K562 (cell line): ENCODE data around the gene DIP2B. TPM values are rescaled to one million over a fixed set of nuclear protein-coding genes. Genes with fewer than 3 reads are reported as not detected.

Source experiments
- ARID1B ChIP-seq: fragments of 450-650 bp; IDR thresholded peaks from 2 replicates; pipeline ENCODE4 v1.6.1; 2016; ENCODE audit warnings: antibody characterized with exemption, mild to moderate bottlenecking, inconsistent platforms
- CSDE1 ChIP-seq, 2 experiments: fragments of 450-650 bp; IDR thresholded peaks; 2 replicates each; pipeline ENCODE4 v1.6.1; 2016; ENCODE audit warnings: mild to moderate bottlenecking in 1 of 2
- KDM4B ChIP-seq, 2 experiments: fragments of 450-650 bp in 1 of 2; sonication (generic) in 1 of 2; IDR thresholded peaks; 2 replicates each; pipeline ENCODE4 v1.6.1; 2016 to 2017; ENCODE audit warnings: borderline replicate concordance in 2 of 2, antibody characterized with exemption in 1 of 2, low read depth in 1 of 2, mild to moderate bottlenecking in 1 of 2
- MTA3 ChIP-seq: fragments of 450-650 bp; formaldehyde crosslinking; IDR thresholded peaks from 2 replicates; pipeline ENCODE4 v1.6.1; 2017; ENCODE audit warnings: mild to moderate bottlenecking, borderline replicate concordance
- RFX5 ChIP-seq: IDR thresholded peaks from 2 replicates; pipeline ENCODE4 v1.6.1; 2011; ENCODE audit warnings: low read depth, mild to moderate bottlenecking, improper control_type of control experiment, low read length
- SP1 ChIP-seq: sonication (generic); formaldehyde crosslinking; IDR thresholded peaks from 2 replicates; pipeline ENCODE4 v1.8.1; 2022; ENCODE audit warnings: mild to moderate bottlenecking, missing genetic modification reagents
- TARDBP ChIP-seq: fragments of 450-650 bp; IDR thresholded peaks from 2 replicates; pipeline ENCODE4 v1.6.1; 2016
- ZFX ChIP-seq: sonication (generic); formaldehyde crosslinking; IDR thresholded peaks from 2 replicates; pipeline ENCODE4 v1.8.0; 2022; ENCODE audit warnings: mild to moderate bottlenecking, missing genetic modification reagents, moderate library complexity
- ZNF408 ChIP-seq: fragments of 250-450 bp; sonication (Bioruptor Pico); IDR thresholded peaks from 2 replicates; pipeline ENCODE4 v1.4.0; 2020; ENCODE audit warnings: low read depth, mild to moderate bottlenecking, moderate library complexity
- polyA plus RNA-seq, 8 experiments: library from polyadenylated mRNA; depleted of rRNA in 4 of 8; stranded (reverse) in 5 of 8; unstranded in 3 of 8; fragments of >200 nt; fragmentation: Nextera tagmentation in 2 of 8; fragmentation: Illumina TruSeq in 1 of 8; extraction: Ambion mirVana in 2 of 8; extraction: Trizol in 1 of 8; gene quantifications; 2 replicates each; pipeline versions ENCODE4 v1.2.1 to v1.2.3, GENCODE V29; 2011 to 2014; ENCODE audit warnings: inconsistent platforms in 1 of 8, missing spikeins in 1 of 8
- total RNA-seq, 7 experiments: library from RNA; depleted of rRNA in 6 of 7; stranded (reverse); fragments of >200 nt in 6 of 7; fragmentation: Illumina TruSeq in 2 of 7; extraction: Trizol in 2 of 7; gene quantifications; 2 replicates each; pipeline versions ENCODE4 v1.2.1 to v1.2.3, GENCODE V29; 2011 to 2021; ENCODE audit warnings: low replicate concordance in 1 of 7
- TF ChIP-seq, protein P1 (sequence below), 2 experiments: fragments of 450-650 bp; formaldehyde crosslinking in 1 of 2; IDR thresholded peaks; 2 replicates each; pipeline versions ENCODE4 v1.4.0 to v1.6.1; 2014 to 2020; ENCODE audit warnings: mild to moderate bottlenecking in 2 of 2, borderline replicate concordance in 1 of 2, low read depth in 1 of 2

Gene DIP2B
- total and polyA plus RNA-seq, 9 of the 15 experiments (the other 6 are each of a cell fraction or from before 2014, with no cell fraction given), result 4.6 to 26.1 (median 18.8) TPM

DNA sequence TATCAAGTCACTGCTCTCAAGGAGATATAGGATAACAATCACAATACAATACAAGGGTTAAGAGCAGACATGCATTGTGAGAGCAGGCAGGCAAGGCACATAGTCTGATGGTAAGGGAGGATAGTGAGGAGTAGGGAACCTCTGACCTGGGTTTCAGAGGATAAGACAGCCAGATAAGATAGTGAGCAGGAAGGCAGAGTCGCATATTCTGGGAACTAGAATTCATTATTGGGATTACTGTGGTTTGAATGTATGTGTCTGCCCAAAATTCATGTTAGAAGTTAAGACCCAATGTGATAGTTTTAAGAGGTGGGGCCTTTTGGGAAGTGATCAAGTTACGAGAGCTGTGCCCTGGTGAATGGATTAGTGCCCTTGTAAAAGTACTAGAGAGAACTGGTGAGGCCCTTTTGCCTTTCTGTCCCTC, 244.7 kb downstream of the DIP2B start (continued):
- TF ChIP-seq KDM4B (IDR thresholded peaks at IDR 0.05; ENCODE audit: borderline replicate concordance in 2 of 2, low read depth in 1 of 2) (no peak), CSDE1 (IDR thresholded peaks at IDR 0.05) (no peak), RFX5 (no peak), TARDBP (no peak), ZNF408 (no peak), ARID1B (peak; percentile 56; the same call in 1 of the 2 replicates), ZFX (CRISPR knock-in tag) (peak; percentile 26; the same call in 1 of the 2 replicates), MTA3 (no peak), SP1 (CRISPR knock-in tag) (no peak)
- TF ChIP-seq, protein P1, sequence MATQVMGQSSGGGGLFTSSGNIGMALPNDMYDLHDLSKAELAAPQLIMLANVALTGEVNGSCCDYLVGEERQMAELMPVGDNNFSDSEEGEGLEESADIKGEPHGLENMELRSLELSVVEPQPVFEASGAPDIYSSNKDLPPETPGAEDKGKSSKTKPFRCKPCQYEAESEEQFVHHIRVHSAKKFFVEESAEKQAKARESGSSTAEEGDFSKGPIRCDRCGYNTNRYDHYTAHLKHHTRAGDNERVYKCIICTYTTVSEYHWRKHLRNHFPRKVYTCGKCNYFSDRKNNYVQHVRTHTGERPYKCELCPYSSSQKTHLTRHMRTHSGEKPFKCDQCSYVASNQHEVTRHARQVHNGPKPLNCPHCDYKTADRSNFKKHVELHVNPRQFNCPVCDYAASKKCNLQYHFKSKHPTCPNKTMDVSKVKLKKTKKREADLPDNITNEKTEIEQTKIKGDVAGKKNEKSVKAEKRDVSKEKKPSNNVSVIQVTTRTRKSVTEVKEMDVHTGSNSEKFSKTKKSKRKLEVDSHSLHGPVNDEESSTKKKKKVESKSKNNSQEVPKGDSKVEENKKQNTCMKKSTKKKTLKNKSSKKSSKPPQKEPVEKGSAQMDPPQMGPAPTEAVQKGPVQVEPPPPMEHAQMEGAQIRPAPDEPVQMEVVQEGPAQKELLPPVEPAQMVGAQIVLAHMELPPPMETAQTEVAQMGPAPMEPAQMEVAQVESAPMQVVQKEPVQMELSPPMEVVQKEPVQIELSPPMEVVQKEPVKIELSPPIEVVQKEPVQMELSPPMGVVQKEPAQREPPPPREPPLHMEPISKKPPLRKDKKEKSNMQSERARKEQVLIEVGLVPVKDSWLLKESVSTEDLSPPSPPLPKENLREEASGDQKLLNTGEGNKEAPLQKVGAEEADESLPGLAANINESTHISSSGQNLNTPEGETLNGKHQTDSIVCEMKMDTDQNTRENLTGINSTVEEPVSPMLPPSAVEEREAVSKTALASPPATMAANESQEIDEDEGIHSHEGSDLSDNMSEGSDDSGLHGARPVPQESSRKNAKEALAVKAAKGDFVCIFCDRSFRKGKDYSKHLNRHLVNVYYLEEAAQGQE (IDR thresholded peaks at IDR 0.05; ENCODE audit: borderline replicate concordance), result no peak
- TF ChIP-seq, protein P1 (CRISPR knock-in tag; IDR thresholded peaks at IDR 0.05; ENCODE audit: low read depth), result no peak
- TF ChIP-seq, all 486 proteins: peak for 10
